ENCODE data around the gene NME1.

The NME1 gene

DNA sequence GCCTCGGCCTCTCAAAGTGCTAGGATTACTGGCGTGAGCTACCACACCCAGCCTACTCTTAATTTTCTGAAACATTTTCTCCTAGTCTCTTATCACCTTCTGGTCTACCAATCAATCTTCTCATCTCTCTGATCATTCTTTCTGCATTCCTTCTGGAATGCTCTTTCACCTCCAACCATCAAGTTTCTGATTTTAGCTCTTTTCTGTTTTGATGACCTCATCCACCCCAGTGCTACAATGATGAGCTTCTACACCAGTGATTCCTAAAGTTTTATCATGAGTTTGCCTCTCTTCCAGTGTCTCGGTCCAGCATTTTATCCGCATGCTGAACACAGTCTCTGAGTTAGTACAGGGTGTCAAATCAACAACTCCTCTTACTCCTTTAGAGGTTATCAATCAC is 44.4 kb downstream of the NME1 start:
- DNase-seq: no peak

DNA sequence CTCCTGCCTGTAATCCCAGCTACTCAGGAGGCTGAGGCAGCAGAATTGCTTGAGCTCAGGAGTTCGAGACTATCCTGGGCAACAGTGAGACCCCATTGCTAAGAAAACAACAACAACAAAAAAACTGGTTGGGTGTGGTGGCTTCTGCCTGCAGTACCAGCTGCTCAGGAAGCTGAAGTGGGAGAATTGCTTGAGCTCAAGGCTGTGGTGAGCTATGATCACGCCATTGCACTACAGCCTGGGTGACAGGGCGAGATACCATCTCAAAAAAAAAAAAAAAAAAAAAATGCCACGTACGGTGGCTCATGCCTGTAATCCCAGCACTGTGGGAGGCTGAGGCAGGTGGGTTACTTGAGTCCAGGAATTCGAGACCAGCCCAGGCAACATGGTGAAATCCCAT is 46.9 kb downstream of the NME1 start:
- no peak for DNase-seq

DNA sequence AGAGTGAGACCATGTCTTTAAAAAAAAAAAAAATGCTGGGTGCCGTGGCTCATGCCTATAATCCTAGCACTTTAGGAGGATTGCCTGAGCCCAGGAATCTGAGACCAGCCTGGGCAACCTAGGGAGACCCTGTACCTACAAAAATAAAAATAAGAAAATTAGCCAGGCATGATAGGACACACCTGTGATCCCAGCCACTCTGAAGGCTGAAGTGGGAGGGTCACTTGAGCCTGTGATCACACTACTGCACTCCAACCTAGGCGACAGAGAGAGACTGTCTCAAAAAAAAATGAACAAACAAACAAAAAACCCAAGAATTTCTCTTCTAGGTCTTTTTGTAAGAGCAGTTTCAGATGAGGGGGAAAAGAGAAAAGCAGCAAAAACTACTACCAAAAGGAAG is 47.5 kb downstream of the NME1 start:
- no peak for DNase-seq

DNA sequence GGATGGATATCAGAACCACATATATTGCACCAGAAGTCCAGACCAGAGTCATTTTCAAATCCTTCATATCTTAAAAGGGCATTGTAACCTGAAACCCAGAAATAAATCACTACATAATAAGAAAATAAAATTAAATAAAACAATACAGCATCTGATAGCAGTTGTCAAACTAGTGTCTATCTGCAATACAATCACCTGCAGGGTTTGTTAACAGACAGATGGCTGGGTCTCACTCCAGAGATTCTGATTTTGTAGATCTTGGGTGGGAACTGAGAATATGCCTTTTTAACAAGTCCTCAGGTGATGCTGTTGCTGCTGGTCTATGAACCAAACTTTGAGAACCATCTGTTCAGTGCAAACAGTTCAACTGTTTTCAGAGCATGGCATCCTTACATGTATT is 50.5 kb downstream of the NME1 start:
- no peak for DNase-seq

Measured in stimulated activated CD4-positive, alpha-beta T cell treated with anti-CD3 and anti-CD28 coated beads, Interleukin-15, amount 100 ng/mL, for 24 hours (primary cell).